Common myeloid progenitor, CD34-positive (primary cell): ENCODE measurements around the gene ICOS.

ENCODE experiments used
- CTCF ChIA-PET: fragments of 350-600 bp; sonication (Branson Sonifier 250); formaldehyde crosslinking; loops from one replicate; lab custom pipeline; 2021; ENCODE audit warnings: antibody characterized with exemption; lab: Charles Lee
- POLR2A ChIA-PET: fragments of 350-600 bp; sonication (Branson Sonifier 250); formaldehyde crosslinking; loops from one replicate; lab custom pipeline; 2021; ENCODE audit warnings: antibody characterized with exemption; lab: Charles Lee
- DNase-seq, 3 donors: peaks; one replicate each; pipeline versions ENCODE4 v3.0.0 to v3.0.0-alpha.2; 2013
- H3K27ac ChIP-seq, 2 experiments: 1 replicate in 1 of 2; 2 replicates in 1 of 2; pipeline ENCODE4 v1.7.0; 2013; ENCODE audit warnings: inconsistent platforms in 2 of 2, low read length in 2 of 2, mild to moderate bottlenecking in 2 of 2, low read depth in 1 of 2, moderate library complexity in 1 of 2; ENCODE audit not compliant: severe bottlenecking in 2 of 2, insufficient read depth in 1 of 2, poor library complexity in 1 of 2
- H3K27me3 ChIP-seq, 5 experiments: replicated peaks in 2 of 5; 1 replicate in 3 of 5; 2 replicates in 2 of 5; pipeline versions ENCODE4 v1.6.1 to v1.7.0; 2013; ENCODE audit warnings: low read length in 4 of 5, mild to moderate bottlenecking in 2 of 5, moderate library complexity in 2 of 5, inconsistent platforms in 1 of 5; ENCODE audit not compliant: insufficient read depth in 5 of 5, control insufficient read depth in 4 of 5
- H3K36me3 ChIP-seq, 4 experiments: 1 replicate in 2 of 4; 2 replicates in 2 of 4; pipeline versions ENCODE4 v1.6.1 to v1.7.0; 2013; ENCODE audit warnings: low read length in 3 of 4, control low read depth in 1 of 4, mild to moderate bottlenecking in 1 of 4; ENCODE audit not compliant: control insufficient read depth in 4 of 4, insufficient read depth in 4 of 4
- H3K4me1 ChIP-seq, 4 experiments: 1 replicate in 3 of 4; 2 replicates in 1 of 4; pipeline versions ENCODE4 v1.6.1 to v1.7.1; 2013; ENCODE audit warnings: low read length in 3 of 4, mild to moderate bottlenecking in 3 of 4, control low read depth in 1 of 4, inconsistent platforms in 1 of 4, moderate library complexity in 1 of 4; ENCODE audit not compliant: control insufficient read depth in 4 of 4, insufficient read depth in 4 of 4; ENCODE audit errors: control extremely low read depth in 1 of 4
- H3K4me3 ChIP-seq, 7 experiments: 1 replicate in 4 of 7; 2 replicates in 3 of 7; pipeline versions ENCODE4 v1.5.1 to v1.7.0; 2013; ENCODE audit warnings: mild to moderate bottlenecking in 7 of 7, low read length in 6 of 7, moderate library complexity in 6 of 7, inconsistent platforms in 2 of 7, low read depth in 2 of 7, control low read depth in 1 of 7; ENCODE audit not compliant: insufficient read depth in 4 of 7, control insufficient read depth in 1 of 7; ENCODE audit errors: extremely low read depth in 1 of 7
- H3K9me3 ChIP-seq, 5 experiments: 1 replicate in 4 of 5; 2 replicates in 1 of 5; pipeline versions ENCODE4 v1.6.1 to v1.7.1; 2013; ENCODE audit warnings: low read length in 4 of 5, mild to moderate bottlenecking in 2 of 5, inconsistent platforms in 1 of 5, low read depth in 1 of 5, moderate library complexity in 1 of 5; ENCODE audit not compliant: control insufficient read depth in 4 of 5, insufficient read depth in 2 of 5; ENCODE audit errors: control extremely low read depth in 1 of 5
- WGBS: methylation state at CpG from one replicate; pipeline ENCODE4 v1.1.5; 2013; ENCODE audit not compliant: insufficient coverage; 5-methylcytosine and 5-hydroxymethylcytosine counted together

The ICOS gene

GRCh38 chr2:203914546-203915182 lies 21.9 kb upstream of the ICOS start:
- peaks cover 0 to 11% (median 6%) of the 10 kb centered on the region in 4 experiments for H3K4me1 ChIP-seq
- ChIA-PET POLR2A (no interaction called here), CTCF (no interaction called here)
- H3K27ac ChIP-seq, result no peak overlapping the region
- H3K27me3 ChIP-seq, result no peaks in the 10 kb centered on the region
- 84% methylated on average over 2 of the region's 8 CpGs for WGBS
- DNase-seq, result peak in 2 of 3 donors; percentile 49 to 57
- H3K36me3 ChIP-seq, result no peaks in the 10 kb centered on the region
- no peaks in the 10 kb centered on the region for H3K9me3 ChIP-seq
- H3K4me3 ChIP-seq, result peak overlapping the region in 1 of 7 experiments; percentile 40

- Histone ChIP-seq H3K36me3 (no peaks in the 10 kb centered on the region), H3K27ac (no peak overlapping the region), H3K27me3 (no peaks in the 10 kb centered on the region), H3K4me1 (peaks cover 0 to 11% (median 6%) of the 10 kb centered on the region in 4 experiments), H3K9me3 (no peaks in the 10 kb centered on the region), H3K4me3 (no peak overlapping the region)
- DNase-seq, result no peak
- ChIA-PET CTCF (no interaction called here), POLR2A (interaction anchor here (0.7 kb wide), 1 partner anchor 302 kb away, joined by 3 read pairs; no protein-coding TSS in a partner anchor)
- 90% methylated on average over 6 of the region's 7 CpGs for WGBS
Observed at GRCh38 chr2:203915256-203915655, 21.3 kb upstream of the ICOS start.

- peaks cover 0 to 11% (median 6%) of the 10 kb centered on the region in 4 experiments for H3K4me1 ChIP-seq
- H3K27ac ChIP-seq, result no peak overlapping the region
- CTCF ChIA-PET, result no interaction called here
- no peaks in the 10 kb centered on the region for H3K36me3 ChIP-seq
- DNase-seq, result no peak
- no peaks in the 10 kb centered on the region for H3K9me3 ChIP-seq
- H3K4me3 ChIP-seq, result no peak overlapping the region
- POLR2A ChIA-PET, result interaction anchor here (0.6 kb wide), 1 partner anchor 20 kb away, joined by 3 read pairs; no protein-coding TSS in a partner anchor
- no peaks in the 10 kb centered on the region for H3K27me3 ChIP-seq
Observed at GRCh38 chr2:203916756-203917155, 19.8 kb upstream of the ICOS start.

- POLR2A ChIA-PET, result no interaction called here
- peaks cover 0 to 11% (median 6%) of the 10 kb centered on the region in 4 experiments for H3K4me1 ChIP-seq
- 100% methylated on average over 2 of the region's 7 CpGs for whole genome bisulfite sequencing
- no peak overlapping the region for H3K27ac ChIP-seq
- DNase-seq, result no peak
- no peaks in the 10 kb centered on the region for H3K9me3 ChIP-seq
- no peak overlapping the region for H3K4me3 ChIP-seq
- no peaks in the 10 kb centered on the region for H3K27me3 ChIP-seq
- CTCF ChIA-PET, result interaction anchor here (2.1 kb wide), 1 partner anchor 10 kb away, joined by 5 read pairs; no protein-coding TSS in a partner anchor
- no peaks in the 10 kb centered on the region for H3K36me3 ChIP-seq
Observed at GRCh38 chr2:203918264-203918663, 18.3 kb upstream of the ICOS start.

GRCh38 chr2:203918839-203919238 lies 17.7 kb upstream of the ICOS start:
- 100% methylated on average over 3 of the region's 3 CpGs for WGBS
- CTCF ChIA-PET, result interaction anchor here (2.1 kb wide), 1 partner anchor 10 kb away, joined by 5 read pairs; no protein-coding TSS in a partner anchor
- no peaks in the 10 kb centered on the region for H3K36me3 ChIP-seq
- DNase-seq, result no peak
- H3K4me1 ChIP-seq, result peaks cover 0 to 10% (median 6%) of the 10 kb centered on the region in 4 experiments
- POLR2A ChIA-PET, result no interaction called here
- H3K27ac ChIP-seq, result no peak overlapping the region
- H3K9me3 ChIP-seq, result no peaks in the 10 kb centered on the region
- no peak overlapping the region for H3K4me3 ChIP-seq
- H3K27me3 ChIP-seq, result no peaks in the 10 kb centered on the region

- ChIA-PET POLR2A (no interaction called here), CTCF (no interaction called here)
- H3K27ac ChIP-seq, result no peak overlapping the region
- H3K4me1 ChIP-seq, result no peaks in the 10 kb centered on the region
- H3K36me3 ChIP-seq, result no peaks in the 10 kb centered on the region
- H3K9me3 ChIP-seq, result no peaks in the 10 kb centered on the region
- H3K27me3 ChIP-seq, result no peaks in the 10 kb centered on the region
- no peak for DNase-seq
- no peak overlapping the region for H3K4me3 ChIP-seq
- WGBS, result 100% methylated on average over 1 of the region's 3 CpGs
Observed at GRCh38 chr2:203925512-203926158, 10.9 kb upstream of the ICOS start.

GRCh38 chr2:203928849-203929248 lies 7.7 kb upstream of the ICOS start:
- peaks cover 4 to 7% (median 7%) of the 10 kb centered on the region in 4 experiments for H3K4me1 ChIP-seq
- no peaks in the 10 kb centered on the region for H3K27me3 ChIP-seq
- peak in 2 of 3 donors; percentile 24 to 28 for DNase-seq
- ChIA-PET POLR2A (interaction anchor here (0.6 kb wide), 1 partner anchor 127 kb away, joined by 3 read pairs; no protein-coding TSS in a partner anchor), CTCF (interaction anchor here (1.0 to 1.7 kb wide), 2 partner anchors 10 to 122 kb away, joined by 5 read pairs; no protein-coding TSS in a partner anchor)
- H3K4me3 ChIP-seq, result no peak overlapping the region
- no peaks in the 10 kb centered on the region for H3K36me3 ChIP-seq
- no peaks in the 10 kb centered on the region for H3K9me3 ChIP-seq
- H3K27ac ChIP-seq, result no peak overlapping the region
